Thyroid gland (tissue), 4 donors: ENCODE results near the gene ERFL. TPM values are rescaled to one million over a fixed set of nuclear protein-coding genes. Genes with fewer than 3 reads are reported as not detected.

Source experiments
- DNase-seq, 2 donors: peaks; one replicate each; pipeline ENCODE4 v3.0.0-alpha.2; 2019
- H3K27ac ChIP-seq, 3 donors: fragments of 200-600 bp; sonication (generic); 1 replicate in 2 of 3; 2 replicates in 1 of 3; pipeline ENCODE4 v1.5.1; 2016 to 2019; ENCODE audit warnings: mild to moderate bottlenecking in 1 of 3, moderate library complexity in 1 of 3
- H3K27me3 ChIP-seq: fragments of 200-600 bp; sonication (generic); one replicate; pipeline ENCODE4 v1.5.1; 2019
- H3K36me3 ChIP-seq, 2 donors: fragments of 200-600 bp; sonication (generic); one replicate each; pipeline ENCODE4 v1.5.1; 2016 to 2019
- H3K4me1 ChIP-seq, 2 donors: fragments of 200-600 bp; sonication (generic); one replicate each; pipeline ENCODE4 v1.5.1; 2017 to 2019
- H3K4me3 ChIP-seq, 3 donors: fragments of 200-600 bp; sonication (generic); replicated peaks in 1 of 3; 1 replicate in 2 of 3; 2 replicates in 1 of 3; pipeline ENCODE4 v1.5.1; 2016; ENCODE audit warnings: mild to moderate bottlenecking in 1 of 3
- H3K9me3 ChIP-seq: fragments of 200-600 bp; sonication (generic); one replicate; pipeline ENCODE4 v1.5.1; 2017
- POLR2A ChIP-seq, 2 donors: fragments of 450-650 bp; IDR thresholded peaks; one replicate each; pipeline ENCODE4 v1.6.1; 2017; ENCODE audit warnings: antibody characterized with exemption in 2 of 2, mild to moderate bottlenecking in 2 of 2, moderate library complexity in 1 of 2
- WGBS, 2 donors: methylation state at CpG; one replicate each; pipeline ENCODE4 v1.1.5; 2017; 5-methylcytosine and 5-hydroxymethylcytosine counted together
- intact Hi-C: fragments of 100-400 bp; cut with DNase I; formaldehyde crosslinking; loops from one replicate; pipeline ENCODE4 v1.15.1; 2023
- total RNA-seq, 4 donors: library from RNA; depleted of rRNA; stranded (reverse); fragments of >200 nt; gene quantifications; one replicate each; pipeline ENCODE4 v1.2.3, GENCODE V29; 2016
- TF ChIP-seq, protein P1 (sequence below), 6 experiments: fragments of 200-600 bp in 3 of 6; fragments of 450-650 bp in 3 of 6; sonication (generic) in 3 of 6; IDR thresholded peaks; one replicate each; pipeline ENCODE4 v1.5.1; 2016 to 2019; ENCODE audit warnings: antibody characterized with exemption in 6 of 6, mild to moderate bottlenecking in 2 of 6, inconsistent platforms in 1 of 6, moderate library complexity in 1 of 6

ERFL gene
- total RNA-seq, 4 donors from 2014 or later = 0.24 TPM; not detected in 3

GRCh38 chr19:41889896-41890295 lies 38.4 kb downstream of the ERFL start:
- WGBS, 2 donors = 87 to 93% methylated on average over 8 of the region's 8 CpGs
- peaks cover 16 to 19% of the 10 kb centered on the region in 2 donors for H3K36me3 ChIP-seq
- H3K4me3 ChIP-seq = no peak overlapping the region
- H3K27ac ChIP-seq = no peak overlapping the region
- no peaks in the 10 kb centered on the region for H3K9me3 ChIP-seq
- intact Hi-C loops = no loop called here
- no peak for TF ChIP-seq POLR2A (IDR thresholded peaks at IDR 0.05)
- TF ChIP-seq, protein P1, sequence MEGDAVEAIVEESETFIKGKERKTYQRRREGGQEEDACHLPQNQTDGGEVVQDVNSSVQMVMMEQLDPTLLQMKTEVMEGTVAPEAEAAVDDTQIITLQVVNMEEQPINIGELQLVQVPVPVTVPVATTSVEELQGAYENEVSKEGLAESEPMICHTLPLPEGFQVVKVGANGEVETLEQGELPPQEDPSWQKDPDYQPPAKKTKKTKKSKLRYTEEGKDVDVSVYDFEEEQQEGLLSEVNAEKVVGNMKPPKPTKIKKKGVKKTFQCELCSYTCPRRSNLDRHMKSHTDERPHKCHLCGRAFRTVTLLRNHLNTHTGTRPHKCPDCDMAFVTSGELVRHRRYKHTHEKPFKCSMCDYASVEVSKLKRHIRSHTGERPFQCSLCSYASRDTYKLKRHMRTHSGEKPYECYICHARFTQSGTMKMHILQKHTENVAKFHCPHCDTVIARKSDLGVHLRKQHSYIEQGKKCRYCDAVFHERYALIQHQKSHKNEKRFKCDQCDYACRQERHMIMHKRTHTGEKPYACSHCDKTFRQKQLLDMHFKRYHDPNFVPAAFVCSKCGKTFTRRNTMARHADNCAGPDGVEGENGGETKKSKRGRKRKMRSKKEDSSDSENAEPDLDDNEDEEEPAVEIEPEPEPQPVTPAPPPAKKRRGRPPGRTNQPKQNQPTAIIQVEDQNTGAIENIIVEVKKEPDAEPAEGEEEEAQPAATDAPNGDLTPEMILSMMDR (IDR thresholded peaks at IDR 0.05) = no peak
- H3K4me1 ChIP-seq = peaks cover 9 to 14% of the 10 kb centered on the region in 2 donors
- DNase-seq = no peak
- H3K27me3 ChIP-seq = no peaks in the 10 kb centered on the region

DNA sequence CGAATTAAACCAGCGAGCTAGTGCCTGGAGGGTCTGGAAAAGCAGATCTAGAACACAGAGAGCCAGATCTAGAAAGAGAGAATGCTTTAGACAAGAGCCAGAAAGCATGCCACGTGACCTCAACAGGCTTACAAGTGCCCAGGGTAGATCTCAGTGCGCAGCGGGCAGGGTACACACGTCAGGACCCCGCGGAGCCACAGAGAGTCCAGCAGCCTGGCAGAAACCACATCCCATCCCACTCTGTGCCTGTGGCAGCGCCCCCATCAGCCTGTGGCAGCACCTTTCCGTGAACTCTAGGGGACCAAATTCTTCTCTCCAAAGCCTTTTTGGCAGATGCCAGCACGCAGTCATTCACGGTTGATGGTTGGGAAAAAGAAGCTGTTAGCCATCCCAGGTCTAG lies 39.3 kb downstream of the ERFL start:
- peaks cover 9 to 14% of the 10 kb centered on the region in 2 donors for H3K36me3 ChIP-seq
- TF ChIP-seq, protein P1 (IDR thresholded peaks at IDR 0.05) = no peak
- no peak for TF ChIP-seq POLR2A (IDR thresholded peaks at IDR 0.05)
- H3K27ac ChIP-seq = no peak overlapping the region
- H3K4me1 ChIP-seq = peaks cover 14 to 18% of the 10 kb centered on the region in 2 donors
- H3K9me3 ChIP-seq = no peaks in the 10 kb centered on the region
- no peak for DNase-seq
- H3K4me3 ChIP-seq = no peak overlapping the region
- H3K27me3 ChIP-seq = no peaks in the 10 kb centered on the region
- intact Hi-C loops = no loop called here
- 88 to 90% methylated on average over 12 of the region's 12 CpGs for WGBS, 2 donors

- peaks cover 8 to 12% of the 10 kb centered on the region in 2 donors for H3K36me3 ChIP-seq
- H3K4me3 ChIP-seq = no peak overlapping the region
- intact Hi-C loops = no loop called here
- DNase-seq = peak in 1 of 2 donors; percentile 30
- H3K27me3 ChIP-seq = no peaks in the 10 kb centered on the region
- 57 to 59% methylated on average over 5 to 16 of the region's 17 CpGs for WGBS, 2 donors
- H3K4me1 ChIP-seq = peaks cover 14 to 18% of the 10 kb centered on the region in 2 donors
- no peak overlapping the region for H3K27ac ChIP-seq
- TF ChIP-seq, protein P1 (IDR thresholded peaks at IDR 0.05) = no peak
- no peak for TF ChIP-seq POLR2A (IDR thresholded peaks at IDR 0.05)
- H3K9me3 ChIP-seq = no peaks in the 10 kb centered on the region
These were observed 40.4 kb downstream of the ERFL start for GRCh38 chr19:41887711-41888382.

- H3K4me1 ChIP-seq = peaks cover 14 to 18% of the 10 kb centered on the region in 2 donors
- no peaks in the 10 kb centered on the region for H3K27me3 ChIP-seq
- no peak overlapping the region for H3K4me3 ChIP-seq
- H3K36me3 ChIP-seq = peaks cover 0 to 4% of the 10 kb centered on the region in 2 donors
- WGBS, 2 donors = 65 to 77% methylated on average over 13 of the region's 13 CpGs
- H3K9me3 ChIP-seq = no peaks in the 10 kb centered on the region
- TF ChIP-seq, protein P1 (IDR thresholded peaks at IDR 0.05) = no peak
- no peak for TF ChIP-seq POLR2A (IDR thresholded peaks at IDR 0.05)
- DNase-seq = no peak
- no peak overlapping the region for H3K27ac ChIP-seq
- intact Hi-C loops = no loop called here
These were observed 41.2 kb downstream of the ERFL start for GRCh38 chr19:41886761-41887710.
